Right ventricle myocardium inferior (tissue), 1 donor: ENCODE results near the gene RIPK4. TPM values are rescaled to one million over a fixed set of nuclear protein-coding genes. Genes with fewer than 3 reads are reported as not detected.
A peak's percentile ranks its signal among the peaks of the same experiment; 100 is the strongest.

Experiments
- ATAC-seq: fragments of 200-7000 bp; cut with Tn5 transposase; one replicate; pipeline ENCODE4 v1.9.1; 2020; ENCODE audit warnings: mild to moderate bottlenecking, moderate library complexity
- DNase-seq: peaks from one replicate; pipeline ENCODE4 v3.0.0; 2021; ENCODE audit errors: missing footprints
- intact Hi-C: fragments of 100-400 bp; cut with DNase I; formaldehyde crosslinking; loops from one replicate; pipeline ENCODE4 v1.11.0; 2022
- total RNA-seq: library from RNA; stranded (reverse); fragmentation: NEBNext Ultra II Directional; extraction: Animal tissue kit (Norgen Biotek cat#: 25700); gene quantifications from one replicate; pipeline ENCODE4 v1.2.1, GENCODE V29; 2021
- donor health status: DM: no; HTN: yes; CAD: no; lungs with severe emphysema.

The RIPK4 gene
- total RNA-seq, 1 donor from 2014 or later: 0.08 TPM

GRCh38 chr21:41774467-41775148 lies 7.8 kb upstream of the RIPK4 start:
- DNase-seq (no peak), ATAC-seq (no peak)
- intact Hi-C loops: loop anchor here (5.0 kb wide), 1 partner anchor 492 kb away; no protein-coding TSS in a partner anchor

GRCh38 chr21:41772351-41773080 lies 5.7 kb upstream of the RIPK4 start:
- no peak for ATAC-seq
- intact Hi-C loops: no loop called here
- DNase-seq: no peak

GRCh38 chr21:41771625-41771945 lies 4.7 kb upstream of the RIPK4 start:
- DNase-seq: no peak
- no peak for ATAC-seq
- intact Hi-C loops: no loop called here

- intact Hi-C loops: no loop called here
- ATAC-seq: no peak
- no peak for DNase-seq
Observed at GRCh38 chr21:41770901-41771624, 4.2 kb upstream of the RIPK4 start.

- intact Hi-C loops: no loop called here
Observed at GRCh38 chr21:41769933-41770332, 3.1 kb upstream of the RIPK4 start.

GRCh38 chr21:41769521-41769920 lies 2.7 kb upstream of the RIPK4 start:
- intact Hi-C loops: no loop called here
- ATAC-seq: no peak
- DNase-seq: no peak

More at GRCh38 chr21:41769933-41770332, 3.1 kb upstream of the RIPK4 start:
- DNase-seq: no peak
- no peak for ATAC-seq

GRCh38 chr21:41769111-41769510 lies 2.3 kb upstream of the RIPK4 start:
- intact Hi-C loops: no loop called here
- no peak for ATAC-seq
- DNase-seq: no peak

- ATAC-seq (no peak), DNase-seq (no peak)
- intact Hi-C loops: no loop called here
Observed at GRCh38 chr21:41768437-41769042, 1.7 kb upstream of the RIPK4 start.

- ATAC-seq (no peak), DNase-seq (no peak)
- intact Hi-C loops: no loop called here
Observed at GRCh38 chr21:41767606-41768436, 969 bp upstream of the RIPK4 start.

- intact Hi-C loops: no loop called here
- no peak for DNase-seq
- ATAC-seq: no peak
Observed at GRCh38 chr21:41765973-41766882, 624 bp downstream of the RIPK4 start.

GRCh38 chr21:41765420-41765821 lies 1.4 kb downstream of the RIPK4 start:
- intact Hi-C loops: no loop called here
- ATAC-seq (no peak), DNase-seq (no peak)

- DNase-seq (no peak), ATAC-seq (no peak)
- intact Hi-C loops: no loop called here
Observed at GRCh38 chr21:41764558-41765419, 2.1 kb downstream of the RIPK4 start.

- no peak for DNase-seq
- intact Hi-C loops: no loop called here
- ATAC-seq: no peak
Observed at GRCh38 chr21:41763996-41764395, 2.9 kb downstream of the RIPK4 start.

- DNase-seq (no peak), ATAC-seq (no peak)
- intact Hi-C loops: no loop called here
Observed at GRCh38 chr21:41763398-41763931, 3.4 kb downstream of the RIPK4 start.

- DNase-seq (no peak), ATAC-seq (no peak)
- intact Hi-C loops: no loop called here
Observed at GRCh38 chr21:41762753-41763152, 4.1 kb downstream of the RIPK4 start.

GRCh38 chr21:41761934-41762635 lies 4.8 kb downstream of the RIPK4 start:
- ATAC-seq (peak; percentile 46), DNase-seq (peak; percentile 71)
- intact Hi-C loops: no loop called here
